Measurements from ENCODE around the gene RPRM. TPM values are rescaled to one million over a fixed set of nuclear protein-coding genes. Genes with fewer than 3 reads are reported as not detected.
A peak's percentile ranks its signal among the peaks of the same experiment; 100 is the strongest.

The RPRM gene
- total and polyA plus RNA-seq, 2 of the 13 experiments (the other 11 are each of a cell fraction or from before 2014, with no cell fraction given): not detected

GRCh38 chr2:153431114-153431513, 47.4 kb downstream of the RPRM start:
- ChIA-PET CTCF (ENCODE audit: low intra/inter-chr PET ratio, low total read pairs) (no interaction called here), POLR2A (no interaction called here)
- in situ Hi-C loops (cut with HindIII; ENCODE audit: extremely low pct_ligation_motif_present, low pct_unique_long_range_greater_than_20kb): no loop called here
- peak; percentile 85 to 89 for TF ChIP-seq MAFK (conservative IDR thresholded peaks at IDR 0.05 in 1 of 2, IDR thresholded peaks at IDR 0.05 in 1 of 2; ENCODE audit: low read length in 2 of 2)
- no peak for TF ChIP-seq RCOR2 (CRISPR knock-in tag; IDR thresholded peaks at IDR 0.05)
- peak; percentile 80 for TF ChIP-seq MAFF (IDR thresholded peaks at IDR 0.05; ENCODE audit: low read depth, low read length)
- Histone ChIP-seq H3K27me3 (ENCODE audit: control insufficient read depth in 1 of 2, insufficient read depth in 2 of 2, low read length in 2 of 2) (no peaks in the 10 kb centered on the region), H3K9me3 (ENCODE audit: low read length) (no peaks in the 10 kb centered on the region), H3K4me3 (replicated peaks in 1 of 3; ENCODE audit: insufficient read depth in 1 of 3, low read depth in 2 of 3, low read length in 3 of 3) (no peak overlapping the region), H3K4me2 (ENCODE audit: low read depth, low read length) (no peak overlapping the region), H4K20me1 (ENCODE audit: insufficient read depth, low read length) (no peaks in the 10 kb centered on the region), H3K4me1 (ENCODE audit: insufficient read depth, low read length) (no peaks in the 10 kb centered on the region), H3K9ac (ENCODE audit: insufficient read depth, low read depth, low read length) (no peak overlapping the region), H3K79me2 (ENCODE audit: insufficient read depth, low read length) (no peaks in the 10 kb centered on the region), H3K36me3 (replicated peaks in 1 of 2; ENCODE audit: control insufficient read depth in 1 of 2, insufficient read depth in 2 of 2, low read length in 2 of 2) (no peaks in the 10 kb centered on the region), H3K27ac (ENCODE audit: extremely low read length, insufficient read depth, low read length) (no peak overlapping the region), H2AFZ (ENCODE audit: low read length) (no peak overlapping the region)
- intact Hi-C loops (cut with micrococcal nuclease; ENCODE audit: unreplicated experiment): no loop called here
- BruUV-seq (replicated peaks): no TSS peak
- ATAC-seq: no peak
- 8% methylated on average over 1 of the region's 1 CpG for WGBS (ENCODE audit: low lambda C conversion rate)
- no peak for DNase-seq (ENCODE audit: low spot score)
- FAIRE-seq: no peak

Small RNA genes lying within 50 kb of the gene (small RNA-seq; reads per million reads assigned to genes)
- 0 reads per million in 3 experiments for gene RF00275 (ENCODE audit: insufficient read depth in 2 of 3, insufficient read length in 3 of 3, low read depth in 2 of 3, low replicate concordance in 1 of 3)

Measured in HepG2 (cell line).